OCI-LY3 (cell line): ENCODE results near the gene CTNNA3.

Experiments used
- H2AFZ ChIP-seq: fragments of 200-600, 300-600 bp; shearing (Covaris generic); 2 replicates; pipeline ENCODE4 v1.6.0; 2014; ENCODE audit warnings: antibody characterized with exemption, low read depth, low read length
- H3K27ac ChIP-seq: fragments of 200-600, 300-600 bp; sonication (generic); 2 replicates; pipeline ENCODE4 v1.5.1; 2014; ENCODE audit warnings: mild to moderate bottlenecking, low read length, moderate library complexity, mixed read lengths
- H3K27me3 ChIP-seq: fragments of 200-600, 300-600 bp; sonication (generic); 2 replicates; pipeline ENCODE4 v1.6.1; 2014; ENCODE audit warnings: low read depth, low read length, mixed read lengths
- H3K36me3 ChIP-seq: fragments of 200-600, 300-600 bp; sonication (generic); replicated peaks from 2 replicates; pipeline ENCODE3; 2014; ENCODE audit warnings: low read depth, low read length, mixed read lengths
- H3K4me1 ChIP-seq: fragments of 300-600, 200-600 bp; sonication (generic); 2 replicates; pipeline ENCODE4 v1.6.1; 2014; ENCODE audit warnings: low read length, mixed read lengths
- H3K4me2 ChIP-seq: fragments of 200-600, 300-600 bp; sonication (generic); 2 replicates; pipeline ENCODE4 v1.6.1; 2014; ENCODE audit warnings: low read length, mixed read lengths
- H3K4me3 ChIP-seq: fragments of 300-600, 200-600 bp; sonication (generic); 2 replicates; pipeline ENCODE4 v1.5.1; 2014; ENCODE audit warnings: antibody characterized with exemption, mild to moderate bottlenecking, low read length, moderate library complexity
- H3K79me2 ChIP-seq: fragments of 300-600, 200-600 bp; shearing (Covaris generic); 2 replicates; pipeline ENCODE4 v1.6.1; 2014; ENCODE audit warnings: mild to moderate bottlenecking, low read length, mixed read lengths
- H3K9ac ChIP-seq: fragments of 300-600, 200-600 bp; shearing (Covaris generic); 2 replicates; pipeline ENCODE4 v1.6.0; 2014; ENCODE audit warnings: mild to moderate bottlenecking, low read length, moderate library complexity
- H3K9me3 ChIP-seq: fragments of 200-600, 300-600 bp; shearing (Covaris generic); 2 replicates; pipeline ENCODE4 v1.6.1; 2014; ENCODE audit warnings: low read length, mixed read lengths; ENCODE audit not compliant: insufficient read depth
- H4K20me1 ChIP-seq: fragments of 200-600, 300-600 bp; sonication (generic); 2 replicates; pipeline ENCODE4 v1.6.1; 2016; ENCODE audit warnings: low read length, mixed read lengths; ENCODE audit not compliant: insufficient read depth
- CTCF ChIP-seq: fragments of 200-600, 300-600 bp; sonication (generic); IDR thresholded peaks from 2 replicates; pipeline ENCODE4 v1.5.1; 2014; ENCODE audit warnings: antibody characterized with exemption, low read length, low read depth
- EZH2phosphoT487 ChIP-seq: fragments of 200-600 bp; shearing (Covaris generic); IDR thresholded peaks from 2 replicates; pipeline ENCODE4 v1.6.1; 2018; ENCODE audit warnings: antibody characterized with exemption, mixed run types, low read depth

Gene CTNNA3

DNA sequence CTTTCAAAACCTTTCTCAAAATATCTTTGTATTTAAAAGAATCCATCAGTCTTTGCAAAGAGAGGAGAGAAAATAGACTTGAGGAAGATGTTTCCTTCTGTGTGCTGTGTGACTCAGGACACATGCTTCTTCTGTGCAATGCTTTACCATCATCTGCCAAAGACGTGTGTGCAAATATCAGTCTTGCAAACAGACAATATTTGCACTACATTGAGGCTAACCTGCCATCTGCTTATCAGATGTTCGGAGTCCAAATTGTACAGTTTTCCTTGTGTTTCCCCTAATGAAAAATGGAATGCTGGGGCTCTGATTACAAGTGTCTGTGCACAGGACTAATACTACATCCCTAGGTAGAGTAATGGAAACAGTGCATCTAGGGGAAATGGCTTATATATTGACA, 1123.3 kb downstream of the CTNNA3 start:
- Histone ChIP-seq H3K9ac (no peak overlapping the region), H2AFZ (no peak overlapping the region), H3K27me3 (no peaks in the 10 kb centered on the region), H3K27ac (no peak overlapping the region), H3K79me2 (no peaks in the 10 kb centered on the region), H3K4me1 (no peaks in the 10 kb centered on the region), H3K9me3 (no peaks in the 10 kb centered on the region), H3K4me2 (no peak overlapping the region), H4K20me1 (no peaks in the 10 kb centered on the region), H3K4me3 (no peak overlapping the region), H3K36me3 (no peaks in the 10 kb centered on the region)
- TF ChIP-seq CTCF (no peak), EZH2phosphoT487 (no peak)

DNA sequence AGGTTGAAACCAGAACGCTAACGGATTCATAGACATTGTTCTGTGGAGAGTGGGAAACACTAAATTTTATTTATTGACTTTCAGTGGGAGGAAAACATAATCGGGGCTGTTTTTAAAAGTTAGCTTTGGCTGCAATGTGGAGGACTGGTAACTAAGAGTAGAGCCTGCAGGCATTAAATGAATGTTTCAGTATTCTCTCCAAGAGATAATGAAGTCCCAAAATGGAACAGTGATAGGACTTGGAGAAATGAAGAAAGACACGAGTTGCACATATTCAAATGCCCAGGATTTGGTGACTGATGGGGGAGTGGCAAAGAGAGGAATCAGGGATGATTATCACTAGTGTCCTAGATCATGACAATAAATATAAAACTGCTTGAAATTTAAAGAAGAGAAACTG, 1130.0 kb downstream of the CTNNA3 start:
- Histone ChIP-seq H3K79me2 (no peaks in the 10 kb centered on the region), H3K36me3 (no peaks in the 10 kb centered on the region), H3K9ac (no peak overlapping the region), H3K4me1 (no peaks in the 10 kb centered on the region), H3K4me3 (no peak overlapping the region), H3K9me3 (no peaks in the 10 kb centered on the region), H4K20me1 (no peaks in the 10 kb centered on the region), H3K27me3 (no peaks in the 10 kb centered on the region), H3K27ac (no peak overlapping the region), H3K4me2 (no peak overlapping the region), H2AFZ (no peak overlapping the region)
- TF ChIP-seq CTCF (no peak), EZH2phosphoT487 (no peak)

- Histone ChIP-seq H3K79me2 (no peaks in the 10 kb centered on the region), H3K27me3 (no peaks in the 10 kb centered on the region), H3K9me3 (no peaks in the 10 kb centered on the region), H3K4me1 (no peaks in the 10 kb centered on the region), H3K4me3 (no peak overlapping the region), H3K36me3 (no peaks in the 10 kb centered on the region), H3K9ac (no peak overlapping the region), H3K27ac (no peak overlapping the region), H3K4me2 (no peak overlapping the region), H2AFZ (no peak overlapping the region), H4K20me1 (no peaks in the 10 kb centered on the region)
- TF ChIP-seq EZH2phosphoT487: no peak
- no peak for TF ChIP-seq CTCF
These were observed 1131.7 kb downstream of the CTNNA3 start for GRCh38 chr10:66564287-66564686.

GRCh38 chr10:66555061-66555460, 1140.9 kb downstream of the CTNNA3 start:
- H3K4me2 ChIP-seq: no peak overlapping the region
- no peaks in the 10 kb centered on the region for H3K36me3 ChIP-seq
- no peaks in the 10 kb centered on the region for H3K79me2 ChIP-seq
- no peak overlapping the region for H3K9ac ChIP-seq
- TF ChIP-seq EZH2phosphoT487 (no peak), CTCF (no peak)
- no peaks in the 10 kb centered on the region for H3K27me3 ChIP-seq
- H3K4me3 ChIP-seq: no peak overlapping the region
- H3K27ac ChIP-seq: no peak overlapping the region
- no peaks in the 10 kb centered on the region for H4K20me1 ChIP-seq
- H2AFZ ChIP-seq: no peak overlapping the region
- no peaks in the 10 kb centered on the region for H3K4me1 ChIP-seq
- no peaks in the 10 kb centered on the region for H3K9me3 ChIP-seq
